Lung (tissue), 12 donors: Measurements from ENCODE around the gene MITF. TPM values are rescaled to one million over a fixed set of nuclear protein-coding genes. Genes with fewer than 3 reads are reported as not detected.

Source experiments
- ATAC-seq: fragments of 200-7000 bp; cut with Tn5 transposase; one replicate; pipeline ENCODE4 v1.9.1; 2020; ENCODE audit warnings: moderate number of reproducible peaks; ENCODE audit not compliant: insufficient read depth, low FRiP score
- DNase-seq, 3 donors: peaks; one replicate each; pipeline ENCODE4 v3.0.0-alpha.2; 2013 to 2017
- H3K27ac ChIP-seq, 2 donors: one replicate each; pipeline ENCODE4 v1.5.1; 2013; ENCODE audit warnings: mild to moderate bottlenecking in 2 of 2, moderate library complexity in 2 of 2, control low read depth in 1 of 2, inconsistent platforms in 1 of 2, low read depth in 1 of 2, low read length in 1 of 2
- H3K27me3 ChIP-seq, 3 donors: one replicate each; pipeline ENCODE4 v1.5.1; 2013; ENCODE audit warnings: low read length in 2 of 3; ENCODE audit not compliant: control insufficient read depth in 3 of 3, insufficient read depth in 3 of 3
- H3K36me3 ChIP-seq, 4 donors: one replicate each; pipeline ENCODE4 v1.5.1; 2013; ENCODE audit warnings: low read length in 4 of 4, mild to moderate bottlenecking in 1 of 4, moderate library complexity in 1 of 4; ENCODE audit not compliant: control insufficient read depth in 4 of 4, insufficient read depth in 4 of 4
- H3K4me1 ChIP-seq, 5 donors: one replicate each; pipeline ENCODE4 v1.5.1; 2013; ENCODE audit warnings: low read length in 5 of 5, mild to moderate bottlenecking in 2 of 5, moderate library complexity in 1 of 5; ENCODE audit not compliant: control insufficient read depth in 5 of 5, insufficient read depth in 5 of 5
- H3K4me3 ChIP-seq: one replicate; pipeline ENCODE4 v1.5.1; 2013; ENCODE audit warnings: mild to moderate bottlenecking, control low read depth, moderate library complexity
- H3K9ac ChIP-seq, 2 donors: one replicate each; pipeline ENCODE4 v1.5.1; 2013; ENCODE audit warnings: low read length in 2 of 2, control low read depth in 1 of 2; ENCODE audit not compliant: insufficient read depth in 1 of 2
- H3K9me3 ChIP-seq, 4 donors: one replicate each; pipeline ENCODE4 v1.5.1; 2013; ENCODE audit warnings: low read length in 3 of 4, mild to moderate bottlenecking in 1 of 4, moderate library complexity in 1 of 4; ENCODE audit not compliant: control insufficient read depth in 4 of 4, insufficient read depth in 3 of 4
- CTCF ChIP-seq: IDR thresholded peaks from 2 replicates; pipeline ENCODE4 v1.5.1; 2012; ENCODE audit warnings: mild to moderate bottlenecking; ENCODE audit errors: control extremely low read depth, extremely low read depth
- WGBS, 2 donors: extraction: QIAGEN DNeasy Blood & Tissue Kit; methylation state at CpG; one replicate each; pipeline ENCODE4 v1.1.7; 2013; 5-methylcytosine and 5-hydroxymethylcytosine counted together
- polyA plus RNA-seq, 2 donors: library from polyadenylated mRNA; stranded (reverse); fragments of 200-250 nt; gene quantifications; one replicate each; pipeline ENCODE4 v1.2.1, GENCODE V29; 2013
- total RNA-seq, 2 donors: library from RNA; depleted of rRNA in 1 of 2; stranded (reverse); fragments of >200 nt in 1 of 2; gene quantifications; one replicate each; pipeline ENCODE4 v1.2.1, GENCODE V29; 2014 to 2021
- donor health status: control.
- donor health status: control.
- donor health status: Bipolar disorder and iron deficiency.
- donor health status: healthy.
- donor health status: DM: yes; HTN: yes; CAD: no.

MITF gene
- total and polyA plus RNA-seq, 4 donors = 5.0 to 28.0 (median 12.0) TPM

- TF ChIP-seq CTCF = no peak
- DNase-seq = no peak
- Histone ChIP-seq H3K9me3 (no peaks in the 10 kb centered on the region), H3K27ac (no peak overlapping the region), H3K9ac (no peak overlapping the region), H3K27me3 (peaks cover 0 to 2% (median 0%) of the 10 kb centered on the region in 3 donors), H3K4me1 (peaks cover 0 to 16% (median 0%) of the 10 kb centered on the region in 5 donors), H3K4me3 (no peak overlapping the region), H3K36me3 (no peaks in the 10 kb centered on the region)
- 77 to 87% methylated on average over 1 of the region's 1 CpG for WGBS, 2 donors
- no peak for ATAC-seq
Observed at GRCh38 chr3:69896095-69896494, 156.8 kb downstream of the MITF start.

GRCh38 chr3:69900331-69900730 lies 161.1 kb downstream of the MITF start:
- TF ChIP-seq CTCF = no peak
- DNase-seq = no peak
- no peaks in the 10 kb centered on the region for H3K36me3 ChIP-seq
- peaks cover 0 to 2% (median 1%) of the 10 kb centered on the region in 3 donors for H3K27me3 ChIP-seq
- no peak overlapping the region for H3K27ac ChIP-seq
- no peaks in the 10 kb centered on the region for H3K9me3 ChIP-seq
- 68 to 76% methylated on average over 1 of the region's 1 CpG for WGBS, 2 donors
- peaks cover 0 to 30% (median 0%) of the 10 kb centered on the region in 5 donors for H3K4me1 ChIP-seq
- H3K9ac ChIP-seq = no peak overlapping the region
- no peak overlapping the region for H3K4me3 ChIP-seq
- ATAC-seq = no peak

GRCh38 chr3:69901802-69902201 lies 162.5 kb downstream of the MITF start:
- WGBS, 2 donors = 99 to 100% methylated on average over 1 of the region's 1 CpG
- H3K4me3 ChIP-seq = no peak overlapping the region
- H3K27me3 ChIP-seq = peaks cover 0 to 3% (median 2%) of the 10 kb centered on the region in 3 donors
- no peaks in the 10 kb centered on the region for H3K36me3 ChIP-seq
- peak overlapping the region in 1 of 2 donors; percentile 33 for H3K27ac ChIP-seq
- no peak for TF ChIP-seq CTCF
- H3K4me1 ChIP-seq = peaks cover 0 to 33% (median 0%) of the 10 kb centered on the region in 5 donors
- ATAC-seq (no peak), DNase-seq (no peak)
- no peaks in the 10 kb centered on the region for H3K9me3 ChIP-seq
- H3K9ac ChIP-seq = no peak overlapping the region

- WGBS, 2 donors = 89 to 100% methylated on average over 1 of the region's 1 CpG
- peaks cover 0 to 34% (median 0%) of the 10 kb centered on the region in 5 donors for H3K4me1 ChIP-seq
- TF ChIP-seq CTCF = no peak
- H3K4me3 ChIP-seq = no peak overlapping the region
- no peak overlapping the region for H3K27ac ChIP-seq
- peaks cover 0 to 3% (median 0%) of the 10 kb centered on the region in 3 donors for H3K27me3 ChIP-seq
- H3K36me3 ChIP-seq = no peaks in the 10 kb centered on the region
- no peak overlapping the region for H3K9ac ChIP-seq
- DNase-seq (no peak), ATAC-seq (no peak)
- H3K9me3 ChIP-seq = no peaks in the 10 kb centered on the region
Observed at GRCh38 chr3:69902386-69902785, 163.1 kb downstream of the MITF start.
